ENCODE measurements around the gene MYCL.

- TF ChIP-seq, protein P1, sequence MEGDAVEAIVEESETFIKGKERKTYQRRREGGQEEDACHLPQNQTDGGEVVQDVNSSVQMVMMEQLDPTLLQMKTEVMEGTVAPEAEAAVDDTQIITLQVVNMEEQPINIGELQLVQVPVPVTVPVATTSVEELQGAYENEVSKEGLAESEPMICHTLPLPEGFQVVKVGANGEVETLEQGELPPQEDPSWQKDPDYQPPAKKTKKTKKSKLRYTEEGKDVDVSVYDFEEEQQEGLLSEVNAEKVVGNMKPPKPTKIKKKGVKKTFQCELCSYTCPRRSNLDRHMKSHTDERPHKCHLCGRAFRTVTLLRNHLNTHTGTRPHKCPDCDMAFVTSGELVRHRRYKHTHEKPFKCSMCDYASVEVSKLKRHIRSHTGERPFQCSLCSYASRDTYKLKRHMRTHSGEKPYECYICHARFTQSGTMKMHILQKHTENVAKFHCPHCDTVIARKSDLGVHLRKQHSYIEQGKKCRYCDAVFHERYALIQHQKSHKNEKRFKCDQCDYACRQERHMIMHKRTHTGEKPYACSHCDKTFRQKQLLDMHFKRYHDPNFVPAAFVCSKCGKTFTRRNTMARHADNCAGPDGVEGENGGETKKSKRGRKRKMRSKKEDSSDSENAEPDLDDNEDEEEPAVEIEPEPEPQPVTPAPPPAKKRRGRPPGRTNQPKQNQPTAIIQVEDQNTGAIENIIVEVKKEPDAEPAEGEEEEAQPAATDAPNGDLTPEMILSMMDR (conservative IDR thresholded peaks at IDR 0.05 in 1 of 2, IDR thresholded peaks at IDR 0.05 in 1 of 2; ENCODE audit: extremely low read depth in 1 of 2, insufficient read depth in 1 of 2, low read depth in 1 of 2, low read length in 2 of 2): no peak
- TF ChIP-seq EZH2 (IDR thresholded peaks at IDR 0.05; ENCODE audit: borderline replicate concordance, low read length): no peak
Observed at GRCh38 chr1:39940980-39941871, 39.5 kb upstream of the MYCL start.

Measured in mammary epithelial cell (primary cell).